ENCODE results near the gene LBHD1. TPM values are rescaled to one million over a fixed set of nuclear protein-coding genes. Genes with fewer than 3 reads are reported as not detected.
A peak's percentile ranks its signal among the peaks of the same experiment; 100 is the strongest.
"Not testable (repeated sequence)": the region's sequence is repeated elsewhere in the genome, so short reads cannot be mapped to it uniquely, and the experiment has no call there.

Gene LBHD1
- total RNA-seq, 2 experiments from 2014 or later: 11.9 to 15.5 TPM

DNA sequence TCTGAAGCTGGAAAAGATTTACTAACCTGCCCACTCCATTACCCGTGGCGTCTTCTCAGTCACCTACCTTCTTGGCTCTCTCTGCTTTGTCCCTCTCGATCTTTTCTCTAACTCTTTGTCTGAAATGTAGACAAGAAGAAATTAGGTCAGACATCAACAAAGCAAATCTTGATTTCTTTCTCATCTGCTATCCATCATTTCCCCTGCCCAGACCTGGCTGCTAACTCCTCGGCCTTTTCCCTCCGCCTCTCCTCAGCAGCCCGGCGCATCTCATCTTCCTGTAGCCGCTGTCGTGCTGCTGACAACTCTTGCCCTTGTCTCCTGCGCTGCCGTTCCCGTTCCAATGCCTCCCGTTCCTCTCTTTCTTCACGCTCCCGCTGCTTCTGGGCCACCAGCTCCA lies 5.6 kb upstream of the LBHD1 start:
- peak overlapping the region; percentile 68 for H3K27ac Mint-ChIP-seq
- ATAC-seq: no peak
- H3K4me3 Mint-ChIP-seq: peak overlapping the region; percentile 82
- H3K4me1 Mint-ChIP-seq: peaks cover 36% of the 10 kb centered on the region
- ChIA-PET CTCF (no interaction called here), POLR2A (interaction anchor here (0.9 to 3.2 kb wide), 3 partner anchors 76 to 179 kb away, joined by 3 to 12 read pairs (median 5); partner anchors contain the start of genes TUT1 and ZBTB3)
- peaks cover 20% of the 10 kb centered on the region for H3K36me3 Mint-ChIP-seq (ENCODE audit: low read depth)
- DNase-seq: no peak
- H3K27me3 Mint-ChIP-seq: no peaks in the 10 kb centered on the region
- intact Hi-C loops (cut with DNase I, micrococcal nuclease): loop anchor here in 1 of 2 experiments (2.0 kb wide), 2 partner anchors 77 to 203 kb away; partner anchors contain the start of genes MTA2 and SLC3A2
- no peaks in the 10 kb centered on the region for H3K9me3 Mint-ChIP-seq (ENCODE audit: low read depth)

DNA sequence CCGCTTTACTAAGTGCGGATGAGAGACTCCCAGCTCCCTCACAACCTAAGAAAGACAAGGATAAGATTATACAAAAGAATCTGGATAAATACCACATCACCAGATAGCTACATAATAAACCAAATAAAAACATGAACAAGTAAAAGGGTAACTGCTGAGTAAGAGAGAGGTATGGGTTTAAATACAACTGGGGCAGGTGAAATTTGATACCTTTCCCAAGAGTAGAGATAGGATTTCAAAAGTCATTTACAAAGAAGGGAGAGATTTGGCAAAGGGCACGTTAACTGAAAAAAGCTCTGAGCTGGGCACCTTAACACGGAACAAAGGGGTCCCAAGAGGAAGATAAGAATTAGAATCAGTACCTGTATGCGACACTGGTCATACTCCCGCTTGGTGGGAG lies 5.1 kb upstream of the LBHD1 start:
- Mint-ChIP-seq H3K36me3 (ENCODE audit: low read depth) (peaks cover 25% of the 10 kb centered on the region), H3K9me3 (ENCODE audit: low read depth) (no peaks in the 10 kb centered on the region), H3K27ac (peak overlapping the region; percentile 47), H3K4me3 (peak overlapping the region; percentile 40), H3K4me1 (peaks cover 41% of the 10 kb centered on the region), H3K27me3 (no peaks in the 10 kb centered on the region)
- CTCF ChIA-PET: no interaction called here
- no peak for ATAC-seq
- POLR2A ChIA-PET: interaction anchor here (0.9 to 3.2 kb wide), 4 partner anchors 24 to 179 kb away, joined by 3 to 12 read pairs (median 4); partner anchors contain the start of genes INTS5, TUT1 and ZBTB3
- no peak for DNase-seq
- intact Hi-C loops (cut with DNase I, micrococcal nuclease): no loop called here

GRCh38 chr11:62676698-62677097 lies 4.6 kb upstream of the LBHD1 start:
- Mint-ChIP-seq H3K9me3 (ENCODE audit: low read depth) (no peaks in the 10 kb centered on the region), H3K36me3 (ENCODE audit: low read depth) (peaks cover 28% of the 10 kb centered on the region), H3K27me3 (no peaks in the 10 kb centered on the region), H3K27ac (no peak overlapping the region), H3K4me1 (peaks cover 41% of the 10 kb centered on the region), H3K4me3 (peak overlapping the region; percentile 40)
- no peak for ATAC-seq
- ChIA-PET POLR2A (interaction anchor here (0.9 to 3.2 kb wide), 5 partner anchors 10 to 180 kb away, joined by 3 to 12 read pairs (median 3); partner anchors contain the start of genes C11orf98, CSKMT, INTS5 and TUT1), CTCF (interaction anchor here (0.6 to 1.3 kb wide), 3 partner anchors 10 to 181 kb away, joined by 3 read pairs; no protein-coding TSS in a partner anchor)
- intact Hi-C loops (cut with DNase I, micrococcal nuclease): no loop called here
- no peak for DNase-seq

DNA sequence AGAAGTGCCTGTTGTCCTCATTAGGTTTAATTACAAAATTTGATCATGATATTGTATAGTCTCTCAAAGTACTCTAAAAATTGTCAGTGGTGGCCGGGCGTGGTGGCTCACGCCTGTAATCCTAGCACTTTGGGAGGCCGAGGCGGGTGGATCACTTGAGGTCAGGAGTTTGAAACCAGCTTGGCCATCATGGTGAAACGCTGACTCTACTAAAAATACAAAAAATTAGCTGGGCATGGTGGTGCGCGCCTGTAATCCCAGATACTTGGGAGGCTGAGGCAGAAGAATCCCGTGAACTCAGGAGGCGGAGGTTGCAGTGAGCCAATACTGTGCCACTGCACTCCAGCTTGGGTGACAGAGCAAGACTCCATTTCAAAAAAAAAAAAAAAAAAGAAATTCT lies 3.3 kb upstream of the LBHD1 start:
- ATAC-seq; intact Hi-C loops (cut with DNase I, micrococcal nuclease); H3K27ac Mint-ChIP-seq; H3K4me3 Mint-ChIP-seq; DNase-seq; H3K27me3 Mint-ChIP-seq; H3K9me3 Mint-ChIP-seq (ENCODE audit: low read depth): not testable (repeated sequence)
- CTCF ChIA-PET: interaction anchor here (0.8 to 1.9 kb wide), 2 partner anchors 19 to 28 kb away, joined by 3 to 5 read pairs; no protein-coding TSS in a partner anchor
- POLR2A ChIA-PET: interaction anchor here (0.6 to 1.5 kb wide), 3 partner anchors 10 to 166 kb away, joined by 3 to 7 read pairs (median 4); partner anchors contain the start of genes C11orf98 and CSKMT
- Mint-ChIP-seq H3K4me1 (peaks cover 41% of the 10 kb centered on the region), H3K36me3 (ENCODE audit: low read depth) (peaks cover 40% of the 10 kb centered on the region)

- no peaks in the 10 kb centered on the region for H3K27me3 Mint-ChIP-seq
- H3K4me1 Mint-ChIP-seq: peaks cover 54% of the 10 kb centered on the region
- H3K4me3 Mint-ChIP-seq: peak overlapping the region; percentile 91
- H3K36me3 Mint-ChIP-seq (ENCODE audit: low read depth): peaks cover 51% of the 10 kb centered on the region
- ChIA-PET POLR2A (interaction anchor here (1.0 to 1.9 kb wide), 5 partner anchors 8 to 208 kb away, joined by 3 to 7 read pairs (median 3); partner anchors contain the start of genes B3GAT3, C11orf98, CSKMT and EEF1G), CTCF (interaction anchor here (0.7 to 2.3 kb wide), 6 partner anchors 8 to 249 kb away, joined by 3 to 7 read pairs (median 4); partner anchors contain the start of genes C11orf98 and CSKMT)
- ATAC-seq (no peak), DNase-seq (no peak)
- H3K9me3 Mint-ChIP-seq (ENCODE audit: low read depth): no peaks in the 10 kb centered on the region
- intact Hi-C loops (cut with DNase I, micrococcal nuclease): loop anchor here in 1 of 2 experiments (5.0 kb wide), 3 partner anchors 34 to 169 kb away; partner anchors contain the start of genes BSCL2, GNG3, HNRNPUL2 and TTC9C
- H3K27ac Mint-ChIP-seq: peak overlapping the region; percentile 96
Measured at GRCh38 chr11:62673196-62673525, 1.1 kb upstream of the LBHD1 start.

DNA sequence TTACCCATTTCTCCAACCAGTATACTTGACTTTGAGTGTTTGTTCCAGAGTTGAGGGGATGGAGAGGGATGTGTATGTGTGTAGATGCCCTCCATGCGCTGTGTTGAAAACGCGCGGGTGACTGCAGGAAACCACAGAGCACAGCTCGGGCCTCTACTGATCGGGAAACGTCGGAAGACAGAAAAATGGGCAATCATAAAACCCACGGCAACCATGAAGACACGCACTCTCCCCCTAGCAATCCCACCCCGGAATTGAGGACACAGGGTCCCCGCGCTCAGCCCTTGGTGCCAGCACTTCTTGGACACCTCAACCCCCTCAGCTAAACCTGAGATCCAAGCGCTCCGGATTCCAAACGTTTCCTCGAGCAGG lies 845 bp downstream of the LBHD1 start:
- peak; percentile 11 for ATAC-seq
- intact Hi-C loops (cut with DNase I, micrococcal nuclease): loop anchor here (1.0 to 5.0 kb wide), 6 partner anchors 25 to 171 kb away; partner anchors contain the start of genes HNRNPUL2 (in 2 of the 2), BSCL2 (in 1 of the 2), GANAB (in 1 of the 2) and GNG3 (in 1 of the 2)
- Mint-ChIP-seq H3K9me3 (ENCODE audit: low read depth) (no peaks in the 10 kb centered on the region), H3K27ac (peak overlapping the region; percentile 96), H3K27me3 (no peaks in the 10 kb centered on the region), H3K36me3 (ENCODE audit: low read depth) (peaks cover 58% of the 10 kb centered on the region), H3K4me1 (peaks cover 51% of the 10 kb centered on the region), H3K4me3 (peak overlapping the region; percentile 91)
- POLR2A ChIA-PET: interaction anchor here (0.7 to 3.0 kb wide), 14 partner anchors 10 to 210 kb away, joined by 3 to 24 read pairs (median 6); partner anchors contain the start of genes B3GAT3, BSCL2, GANAB and GNG3
- CTCF ChIA-PET: interaction anchor here (0.9 to 2.2 kb wide), 10 partner anchors 10 to 247 kb away, joined by 3 to 7 read pairs (median 4); partner anchors contain the start of genes B3GAT3, INTS5 and SLC3A2
- no peak for DNase-seq

- Mint-ChIP-seq H3K9me3 (ENCODE audit: low read depth) (no peaks in the 10 kb centered on the region), H3K27ac (peak overlapping the region; percentile 96), H3K4me3 (peak overlapping the region; percentile 91), H3K27me3 (no peaks in the 10 kb centered on the region), H3K36me3 (ENCODE audit: low read depth) (peaks cover 61% of the 10 kb centered on the region), H3K4me1 (peaks cover 49% of the 10 kb centered on the region)
- no peak for ATAC-seq
- ChIA-PET POLR2A (interaction anchor here (0.5 to 3.2 kb wide), 12 partner anchors 10 to 131 kb away, joined by 3 to 23 read pairs (median 4); partner anchors contain the start of genes BSCL2, EEF1G, GNG3 and INTS5), CTCF (interaction anchor here (0.6 to 2.2 kb wide), 6 partner anchors 58 to 1198 kb away, joined by 3 to 7 read pairs (median 3); partner anchors contain the start of gene TMEM179B)
- DNase-seq: no peak
- intact Hi-C loops (cut with DNase I, micrococcal nuclease): loop anchor here (2.0 to 5.0 kb wide), 4 partner anchors 38 to 173 kb away; partner anchors contain the start of genes BSCL2 (in 1 of the 2), GNG3 (in 1 of the 2), HNRNPUL2 (in 1 of the 2) and TTC9C (in 1 of the 2)
Measured at GRCh38 chr11:62669420-62670161, 2.5 kb downstream of the LBHD1 start.

- ATAC-seq: no peak
- Mint-ChIP-seq H3K36me3 (ENCODE audit: low read depth) (peaks cover 67% of the 10 kb centered on the region), H3K4me1 (peaks cover 48% of the 10 kb centered on the region)
Measured at GRCh38 chr11:62667460-62667859, 4.6 kb downstream of the LBHD1 start.

DNA sequence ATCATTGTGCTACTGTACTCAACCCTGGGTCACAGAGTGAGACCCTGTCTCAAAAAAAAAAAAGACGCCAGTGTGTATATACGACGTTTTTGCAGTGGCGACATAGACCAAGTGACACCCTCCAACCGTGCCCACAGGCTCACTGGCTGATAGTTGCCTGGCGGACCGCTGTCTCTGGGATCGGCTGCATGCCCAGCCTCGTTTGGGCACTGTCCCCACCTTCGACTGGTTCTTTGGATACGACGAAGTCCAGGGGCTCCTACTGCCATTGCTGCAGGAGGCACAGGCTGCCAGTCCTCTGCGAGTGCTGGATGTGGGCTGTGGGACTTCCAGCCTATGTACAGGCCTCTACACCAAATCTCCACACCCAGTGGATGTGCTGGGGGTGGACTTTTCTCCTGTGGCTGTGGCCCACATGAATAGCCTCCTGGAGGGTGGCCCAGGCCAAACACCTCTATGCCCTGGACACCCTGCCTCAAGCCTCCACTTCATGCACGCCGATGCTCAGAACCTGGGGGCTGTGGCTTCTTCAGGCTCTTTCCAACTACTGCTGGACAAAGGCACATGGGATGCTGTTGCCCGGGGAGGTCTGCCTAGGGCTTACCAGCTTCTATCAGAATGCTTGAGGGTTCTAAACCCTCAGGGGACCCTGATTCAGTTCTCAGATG lies 5.7 kb downstream of the LBHD1 start:
- intact Hi-C loops (cut with DNase I, micrococcal nuclease): no loop called here
- DNase-seq (peak; percentile 32), ATAC-seq (no peak)
- peaks cover 45% of the 10 kb centered on the region for H3K4me1 Mint-ChIP-seq
- no peaks in the 10 kb centered on the region for H3K9me3 Mint-ChIP-seq (ENCODE audit: low read depth)
- peak overlapping the region; percentile 93 for H3K4me3 Mint-ChIP-seq
- POLR2A ChIA-PET: interaction anchor here (0.6 to 3.2 kb wide), 15 partner anchors 10 to 189 kb away, joined by 3 to 38 read pairs (median 14); partner anchors contain the start of genes HNRNPUL2, INTS5, MTA2 and POLR2G
- peaks cover 61% of the 10 kb centered on the region for H3K36me3 Mint-ChIP-seq (ENCODE audit: low read depth)
- H3K27ac Mint-ChIP-seq: peak overlapping the region; percentile 89
- no peaks in the 10 kb centered on the region for H3K27me3 Mint-ChIP-seq
- CTCF ChIA-PET: interaction anchor here (1.2 to 2.7 kb wide), 4 partner anchors 12 to 121 kb away, joined by 3 to 21 read pairs (median 13); partner anchors contain the start of genes INTS5, MTA2, TMEM179B and TUT1

More at GRCh38 chr11:62667460-62667859, 4.6 kb downstream of the LBHD1 start:
- Mint-ChIP-seq H3K9me3 (ENCODE audit: low read depth) (no peaks in the 10 kb centered on the region), H3K4me3 (peak overlapping the region; percentile 93), H3K27ac (peak overlapping the region; percentile 89), H3K27me3 (no peaks in the 10 kb centered on the region)
- DNase-seq: no peak
- intact Hi-C loops (cut with DNase I, micrococcal nuclease): no loop called here
- CTCF ChIA-PET: interaction anchor here (0.6 to 1.2 kb wide), 7 partner anchors 9 to 239 kb away, joined by 3 to 5 read pairs (median 3); no protein-coding TSS in a partner anchor
- POLR2A ChIA-PET: interaction anchor here (0.6 to 3.2 kb wide), 9 partner anchors 9 to 174 kb away, joined by 3 to 23 read pairs (median 4); partner anchors contain the start of genes GANAB, HNRNPUL2, TTC9C and TUT1

Measured in activated CD4-positive, alpha-beta T cell treated with anti-CD3 and anti-CD28 coated beads for 36 hours (primary cell).